NCI-H1436 (cell line): ENCODE measurements around the gene MATN4.

Experiments used
- DNase-seq: peaks from one replicate; lab custom pipeline; 2025; lab: John Stamatoyannopoulos, UW

The MATN4 gene

DNA sequence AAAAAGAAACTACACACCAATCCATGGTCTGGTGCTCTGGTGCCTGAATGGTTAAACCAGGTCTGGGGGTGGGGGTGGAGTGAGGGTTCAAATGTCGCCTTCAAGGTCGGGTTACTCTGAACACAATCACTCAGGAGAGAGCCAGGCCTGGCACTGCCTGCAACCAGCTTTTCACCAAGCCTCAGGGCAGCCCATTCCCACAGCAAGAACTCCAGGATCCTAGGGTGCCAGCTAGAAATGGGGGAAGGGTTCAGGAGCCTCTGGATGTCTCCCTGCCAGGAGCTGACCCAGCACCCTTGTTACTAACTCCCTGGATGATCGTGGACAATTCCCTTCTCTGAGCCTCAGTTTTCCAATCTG, 33.5 kb upstream of the MATN4 start:
- DNase-seq, result no peak

DNA sequence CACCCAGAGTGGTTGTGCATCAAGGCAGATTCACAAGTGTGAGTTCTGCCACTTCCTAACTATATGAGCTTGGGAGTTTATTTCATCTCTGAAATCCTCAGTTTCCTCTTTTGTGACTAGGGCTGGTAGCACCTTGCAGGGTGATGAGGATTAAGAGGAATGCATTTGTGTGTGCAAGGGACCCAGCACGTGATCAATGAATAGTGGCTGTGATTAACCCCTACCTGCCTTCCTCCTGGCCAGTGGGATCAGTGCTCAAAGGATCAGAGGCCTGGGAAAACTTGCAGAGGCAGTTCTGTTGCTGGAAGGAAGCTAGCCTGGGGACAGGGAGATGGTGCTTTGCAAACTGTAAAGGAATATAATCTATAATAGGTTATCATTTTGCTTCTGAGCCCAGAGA, 32.9 kb upstream of the MATN4 start:
- no peak for DNase-seq

DNA sequence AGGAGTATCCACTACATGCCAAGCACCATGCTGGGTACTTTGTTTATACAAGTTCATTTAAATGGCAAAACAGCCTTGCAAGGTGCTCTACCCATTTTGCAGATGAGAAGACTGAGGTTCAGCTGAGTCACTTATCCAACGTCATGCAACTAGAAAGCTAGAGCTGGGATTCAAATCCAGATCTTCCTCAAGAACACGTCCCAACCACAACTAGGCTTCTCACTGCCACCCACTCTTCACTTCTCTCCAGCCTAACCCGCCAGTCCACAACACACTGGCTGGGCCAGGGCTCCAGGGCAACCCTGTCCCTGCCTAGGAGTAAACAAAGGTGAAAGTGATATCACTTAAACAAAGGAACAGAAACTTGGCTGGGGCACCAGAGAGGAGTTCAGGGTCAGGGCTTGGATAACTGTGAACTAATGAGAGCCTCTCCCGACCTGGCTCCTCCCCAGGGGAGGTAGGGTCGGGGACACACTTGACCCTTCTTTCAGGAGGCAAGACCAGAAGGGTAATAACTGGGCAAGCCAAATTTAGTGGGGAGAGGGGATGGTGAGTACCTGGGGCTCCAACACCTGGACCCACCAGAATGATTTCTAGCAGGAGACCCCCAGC, 32.2 kb upstream of the MATN4 start:
- DNase-seq, result no peak

DNA sequence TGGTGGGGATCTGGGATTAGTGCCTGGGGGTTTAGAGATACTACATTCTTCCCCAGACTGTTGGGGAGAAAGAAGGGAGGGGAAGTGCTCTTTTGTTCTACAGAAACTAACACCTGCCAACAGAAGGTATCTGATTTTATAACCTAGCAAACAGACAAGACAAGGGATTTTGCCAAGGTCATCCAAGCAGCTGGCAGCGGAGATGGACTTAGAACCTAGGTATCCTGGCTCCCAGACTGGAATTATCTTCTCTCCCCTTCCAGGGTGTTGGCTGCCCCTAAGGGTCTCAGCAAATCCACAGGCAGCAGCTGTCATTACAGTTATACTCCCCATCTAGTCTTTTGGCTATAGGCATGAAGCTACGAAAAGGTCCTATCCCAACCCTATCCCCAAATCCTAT, 31.7 kb upstream of the MATN4 start:
- no peak for DNase-seq

DNA sequence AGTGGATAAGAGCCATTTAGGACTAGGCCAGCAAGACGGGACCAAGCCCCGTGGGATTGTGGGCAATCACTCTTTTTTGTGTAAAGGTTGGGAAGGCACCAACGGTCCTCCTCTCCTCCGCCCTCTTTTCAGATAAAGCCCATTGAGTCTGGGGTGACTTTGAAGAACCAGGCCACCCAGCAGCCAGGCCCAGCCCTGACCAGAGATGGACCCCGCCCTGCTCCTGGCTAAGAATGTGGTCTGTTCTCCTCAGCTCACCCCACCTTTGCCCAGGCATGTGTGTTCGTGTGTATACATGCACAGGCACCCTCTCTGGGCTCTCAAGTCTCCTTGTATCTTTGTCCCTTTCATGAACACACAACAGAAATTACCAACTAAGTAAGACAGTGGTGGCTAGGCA, 31.0 kb upstream of the MATN4 start:
- DNase-seq, result no peak

DNA sequence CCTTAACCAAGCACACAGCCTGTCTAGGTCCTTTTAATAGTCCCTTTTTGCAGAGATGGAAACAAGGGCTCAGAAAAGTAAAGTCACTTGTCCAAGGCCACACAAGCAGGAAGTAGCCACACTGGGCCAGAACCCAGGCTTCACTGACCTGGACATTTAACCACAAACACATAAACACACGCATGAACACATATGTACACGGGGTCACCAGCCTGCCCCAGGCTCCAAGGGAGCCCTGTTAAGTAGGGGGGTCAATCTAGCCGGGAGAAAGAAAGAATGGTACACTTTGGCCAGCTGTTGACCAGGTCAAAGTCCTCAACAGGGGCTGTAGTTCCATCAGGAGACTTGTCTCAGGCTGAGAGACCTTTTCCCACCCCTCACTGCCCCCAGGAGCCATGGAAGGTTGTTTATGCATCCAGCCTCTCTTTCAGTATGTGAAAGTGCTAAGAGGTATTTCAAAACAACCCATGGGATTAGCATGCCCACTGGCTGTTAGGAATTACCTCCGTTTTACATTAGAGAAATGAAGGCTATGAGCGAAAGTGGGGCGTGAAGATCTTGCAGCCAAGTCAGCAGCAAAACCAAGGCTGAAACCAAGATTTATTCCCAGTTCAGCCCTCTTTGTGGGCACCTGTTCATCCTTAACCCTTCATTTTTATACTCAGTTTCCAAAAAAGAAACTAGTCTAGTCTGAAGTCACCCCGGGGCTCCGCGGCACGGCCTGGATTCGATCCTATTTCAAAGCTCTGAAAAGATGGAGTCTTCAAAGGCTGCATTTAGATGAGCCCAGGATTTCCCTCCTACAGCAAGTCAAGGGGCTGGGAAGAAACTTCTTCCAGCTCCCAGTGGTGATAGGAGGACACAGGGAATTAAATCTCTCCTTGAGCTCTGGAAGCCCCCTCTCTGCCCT, 30.3 kb upstream of the MATN4 start:
- no peak for DNase-seq

DNA sequence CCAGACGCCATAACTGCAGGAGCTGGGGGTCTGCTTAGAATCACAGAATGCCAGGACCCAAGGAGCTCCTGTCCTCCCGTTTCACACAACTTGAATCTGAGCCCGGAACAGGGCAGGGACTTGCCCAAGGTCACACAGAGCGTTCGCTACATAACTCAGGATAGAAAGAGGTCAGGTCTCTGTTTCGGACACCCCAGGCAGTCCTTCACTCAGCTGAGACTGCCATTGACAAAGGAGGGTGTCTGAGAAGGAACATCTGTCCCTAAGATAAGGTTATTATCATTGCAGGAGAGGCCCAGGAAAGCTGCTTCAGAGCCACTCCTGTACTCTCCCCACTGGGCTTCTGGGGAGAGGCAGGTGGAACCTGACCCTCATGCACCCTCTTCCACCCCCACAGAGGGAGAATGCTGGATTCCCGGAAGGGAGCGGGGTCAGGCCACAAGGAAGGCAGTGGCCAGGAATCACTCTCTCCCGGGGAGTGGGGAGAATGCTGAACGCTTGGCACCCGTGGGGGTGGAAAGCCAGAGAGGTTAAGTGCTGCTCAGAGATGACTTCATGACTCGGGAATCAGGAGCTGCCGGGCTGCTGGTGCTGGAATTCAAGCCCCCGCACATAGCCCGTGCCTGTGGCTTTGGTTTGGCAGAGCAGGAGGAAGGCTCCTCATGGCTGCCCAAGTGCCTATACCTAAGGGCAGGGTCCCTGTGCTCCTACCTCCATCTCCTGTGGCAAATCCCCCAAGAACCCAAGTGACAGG, 29.4 kb upstream of the MATN4 start:
- no peak for DNase-seq

DNA sequence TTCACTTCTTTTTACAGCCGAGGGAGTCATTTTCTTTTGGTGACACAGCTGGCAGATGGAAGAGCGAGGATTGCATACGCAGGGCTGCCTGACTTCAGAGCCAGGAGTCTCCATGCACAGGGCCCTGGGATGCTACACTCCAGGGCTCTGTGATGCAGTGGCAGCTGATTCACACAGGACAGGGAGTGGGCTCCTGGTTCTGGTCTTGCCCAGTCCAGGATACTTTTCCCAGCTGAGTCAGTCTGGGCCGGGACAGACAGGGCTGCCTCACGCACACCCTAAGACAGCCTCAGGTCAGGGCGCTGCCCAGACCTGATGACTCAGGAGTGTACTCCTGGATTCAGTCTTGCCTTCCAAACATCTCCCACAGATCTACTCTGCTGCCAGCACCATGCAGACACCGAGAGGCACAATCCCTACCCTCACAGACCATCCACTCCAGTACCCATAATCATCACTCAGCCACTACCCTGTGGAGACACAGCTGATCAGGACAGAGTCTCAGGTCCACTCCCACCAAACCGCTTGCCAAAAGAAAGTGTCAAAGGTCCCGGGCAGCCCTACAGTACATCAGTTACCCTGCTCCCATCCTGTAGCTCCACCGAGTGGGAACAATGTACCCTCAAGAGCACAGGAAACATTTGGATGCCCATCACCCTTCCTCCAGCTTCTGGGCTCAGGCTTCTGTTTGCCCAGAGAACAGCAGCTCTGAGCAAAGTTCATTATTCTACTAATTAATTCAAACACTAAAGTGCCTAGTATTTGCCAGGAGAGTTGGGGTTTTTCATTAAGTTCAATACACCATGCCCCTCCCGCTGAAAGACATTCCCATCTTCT, 28.6 kb upstream of the MATN4 start:
- no peak for DNase-seq

DNA sequence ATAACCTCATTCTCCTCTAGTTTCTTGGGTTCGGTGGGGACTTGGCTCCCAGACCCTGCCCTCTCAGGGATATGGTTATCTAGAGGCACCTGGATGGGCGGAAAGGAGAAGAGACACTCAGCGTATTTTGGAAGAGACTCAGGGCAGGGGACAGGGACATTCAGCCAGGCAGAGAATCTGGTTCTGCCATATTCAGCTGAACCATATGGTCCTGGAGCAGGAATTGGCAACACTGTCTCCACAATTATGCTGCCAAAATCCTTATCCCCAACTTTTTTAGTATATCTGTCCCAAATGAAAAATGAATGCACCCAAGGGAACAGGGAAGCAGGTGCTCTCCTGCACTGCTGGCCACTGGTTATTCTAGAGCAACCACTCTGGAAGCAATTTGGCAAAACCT, 22.4 kb upstream of the MATN4 start:
- DNase-seq, result no peak

DNA sequence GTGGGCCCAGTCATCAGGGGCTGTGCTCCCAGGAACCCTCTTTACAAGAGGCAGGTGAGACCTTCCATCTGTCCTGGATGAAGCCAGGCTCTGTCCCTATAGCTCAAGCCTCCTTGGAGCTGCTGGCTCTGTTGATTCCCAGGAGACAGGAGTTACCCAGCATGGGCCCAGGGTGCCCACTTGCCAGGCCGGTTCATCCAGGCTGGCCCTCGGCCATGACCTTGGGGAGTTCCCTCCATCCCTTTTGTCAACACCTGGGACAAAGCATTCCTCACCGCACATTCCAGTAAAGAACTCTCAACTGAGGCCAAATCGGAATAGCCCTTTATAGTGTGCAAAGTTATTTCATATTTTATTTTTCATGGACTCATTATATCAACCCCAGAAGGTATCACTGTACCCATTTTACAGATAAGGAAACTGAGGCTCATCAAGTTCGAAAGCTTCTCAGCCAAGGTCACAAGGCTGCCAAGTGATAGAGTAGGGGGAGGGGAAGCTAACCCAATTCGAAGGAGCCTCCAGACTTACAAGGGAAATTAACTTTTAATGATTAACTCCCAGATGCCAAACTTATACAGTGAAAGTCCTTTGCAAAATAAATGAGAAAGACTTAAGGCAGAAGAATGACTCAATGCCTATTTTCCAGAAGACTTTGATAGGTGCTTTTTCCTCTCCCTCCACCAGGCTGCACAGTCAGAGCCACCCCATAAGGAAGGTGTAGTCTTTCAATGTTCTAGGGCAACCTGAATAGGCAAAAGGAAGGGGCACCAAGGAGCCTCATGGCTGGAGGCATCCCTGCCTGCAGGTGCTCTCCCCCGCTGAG, 21.6 kb upstream of the MATN4 start:
- no peak for DNase-seq

DNA sequence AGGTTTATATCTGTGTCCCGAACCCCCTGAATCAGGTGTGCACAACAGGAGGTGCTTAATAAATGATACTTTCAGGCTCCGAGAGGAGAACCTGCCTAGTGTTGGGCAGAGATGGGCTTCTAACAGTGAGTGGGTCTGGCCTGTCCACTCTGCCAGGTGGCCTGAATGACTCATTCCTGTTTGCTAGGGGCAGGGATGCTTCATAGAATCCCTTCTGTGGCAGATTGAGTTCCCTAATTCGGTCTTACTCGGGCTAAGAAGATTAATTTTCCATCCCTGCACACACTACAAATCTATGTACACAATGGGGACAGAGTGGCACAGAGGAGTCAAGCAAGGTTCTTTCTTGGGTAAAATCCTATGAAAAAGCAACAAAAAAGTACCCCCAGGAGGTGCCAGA, 20.4 kb upstream of the MATN4 start:
- no peak for DNase-seq

DNA sequence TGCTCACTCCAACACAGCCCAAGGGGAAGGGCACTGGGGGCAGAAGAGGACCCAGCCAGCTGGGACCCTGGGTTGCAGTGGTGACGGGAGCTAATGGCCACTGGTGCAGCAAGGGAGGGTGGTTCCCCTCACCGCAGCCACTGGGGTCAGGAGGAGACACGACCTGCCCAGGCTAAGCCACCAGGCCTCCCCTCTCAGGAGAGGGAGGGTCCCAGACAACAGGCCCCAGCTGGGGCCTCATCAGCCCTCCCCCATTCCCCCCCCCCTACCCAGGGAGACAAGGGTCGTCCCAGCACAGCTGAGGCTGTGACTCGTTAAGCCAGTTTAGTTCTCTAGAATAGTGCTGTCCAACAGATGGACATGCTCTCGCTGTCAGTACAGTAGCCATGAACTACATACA, 17.3 kb upstream of the MATN4 start:
- DNase-seq, result no peak

DNA sequence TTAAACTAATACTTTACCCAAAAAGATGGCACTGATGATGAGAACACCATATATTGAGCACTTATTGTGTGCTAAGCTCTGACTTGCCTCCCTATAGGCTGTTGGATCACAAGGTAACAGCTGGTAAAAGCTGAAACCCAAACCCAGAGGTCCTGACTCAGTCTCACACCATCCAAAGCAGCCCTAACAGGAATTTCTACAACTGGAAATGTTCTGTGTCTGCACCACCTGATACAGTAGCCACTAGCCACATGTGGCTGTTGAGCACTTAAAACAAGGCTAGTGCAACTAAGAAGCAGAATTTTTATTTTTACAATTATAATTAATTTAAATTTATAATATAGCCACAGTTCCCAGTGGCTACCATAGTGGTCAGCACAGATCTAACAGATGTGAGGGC, 15.6 kb upstream of the MATN4 start:
- DNase-seq, result no peak

DNA sequence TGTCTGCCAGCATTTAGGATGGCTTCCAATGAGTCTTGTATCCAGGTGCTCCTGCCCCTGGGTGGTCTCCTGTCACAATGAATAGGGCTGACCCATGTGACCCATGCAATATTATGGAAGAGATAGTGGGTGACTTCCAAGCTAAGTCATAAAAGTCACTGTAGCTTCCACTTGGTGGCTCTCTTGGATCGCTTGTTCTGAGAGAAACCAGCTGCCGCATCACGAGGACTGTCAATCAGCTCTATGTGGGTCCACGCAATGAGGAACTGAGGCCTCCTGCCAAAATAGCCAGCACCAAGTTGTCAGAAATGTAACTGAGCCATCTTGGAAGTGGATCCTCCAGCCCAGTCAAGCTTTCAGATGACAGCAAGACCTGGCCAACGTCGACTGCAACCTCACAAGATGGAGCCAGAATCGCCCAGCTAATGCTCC, 14.9 kb upstream of the MATN4 start:
- no peak for DNase-seq

DNA sequence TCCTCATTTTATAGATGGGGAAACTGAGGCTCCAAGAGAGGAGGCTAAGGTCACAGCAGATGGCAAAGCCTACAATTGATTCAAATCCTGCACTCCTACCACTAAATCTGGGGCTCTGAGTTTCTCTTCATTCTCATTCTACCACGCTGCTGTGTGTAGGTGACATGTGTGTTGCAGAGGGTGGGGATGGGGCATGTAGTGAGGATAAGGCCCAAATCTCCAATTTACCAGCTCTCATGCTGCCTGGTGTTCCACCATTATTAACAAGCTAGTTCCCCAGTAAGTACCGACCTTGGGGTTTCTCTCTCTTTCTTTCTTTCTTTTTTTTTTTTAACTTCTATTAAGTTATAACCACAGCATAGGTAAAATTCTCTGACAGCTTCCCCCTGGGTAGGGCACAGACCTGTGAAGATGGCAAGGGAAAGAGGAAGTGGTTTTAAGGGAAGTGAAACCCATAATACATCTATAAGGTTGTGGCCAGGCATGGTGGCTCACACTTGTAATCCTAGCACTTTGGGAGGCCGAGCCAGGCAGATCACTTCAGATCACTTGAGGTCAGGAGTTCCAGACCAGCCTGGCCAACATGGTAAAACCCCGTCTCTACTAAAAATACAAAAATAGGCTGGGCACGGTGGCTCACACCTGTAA, 13.0 kb upstream of the MATN4 start:
- DNase-seq, result no peak

DNA sequence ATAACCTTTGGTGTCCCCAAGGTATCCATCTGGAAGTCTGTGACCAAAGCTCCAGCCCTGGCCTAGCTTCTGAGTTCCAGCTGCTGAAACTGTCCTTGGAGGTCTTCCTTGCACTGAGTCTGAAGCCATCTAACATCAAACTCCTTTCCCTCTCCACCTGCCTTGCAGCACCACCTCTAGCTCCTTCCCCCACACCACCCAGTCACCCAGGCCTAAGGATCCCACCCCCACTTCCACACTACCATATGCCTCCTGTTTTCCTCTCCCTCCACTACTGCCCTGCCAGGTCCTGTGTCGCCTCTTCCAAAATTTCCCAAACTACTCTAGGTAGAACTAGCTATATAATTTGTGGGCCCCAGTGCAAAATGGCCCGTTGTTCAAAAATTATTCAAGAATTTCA, 10.8 kb upstream of the MATN4 start:
- no peak for DNase-seq

DNA sequence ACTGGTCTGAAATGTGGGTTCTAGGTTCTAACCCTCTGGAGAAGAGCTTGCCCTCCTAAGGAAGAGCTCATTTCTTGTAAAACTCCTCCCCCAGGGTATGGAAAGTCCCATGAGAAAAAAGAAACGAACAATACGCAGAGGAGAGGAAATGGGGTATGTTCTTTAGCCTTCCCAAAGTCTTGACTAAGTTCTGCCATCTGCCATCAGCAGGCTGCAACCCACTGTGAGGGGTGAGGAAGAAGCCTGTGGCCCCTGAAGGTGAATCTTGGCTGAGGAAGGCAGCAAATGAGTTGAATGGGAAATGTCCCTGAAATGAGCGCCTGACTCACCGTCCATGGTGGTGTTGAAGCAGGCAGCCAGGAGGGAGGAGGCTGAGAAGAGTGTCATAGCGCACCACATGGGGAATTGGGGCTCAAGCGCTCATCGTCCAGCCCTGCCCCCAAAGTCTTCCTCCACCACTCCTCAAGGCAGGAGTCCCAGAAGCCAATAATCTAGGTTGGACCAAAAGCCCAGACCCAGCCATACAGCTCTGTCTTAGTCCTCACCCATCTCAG, 10.4 kb upstream of the MATN4 start:
- DNase-seq, result no peak

DNA sequence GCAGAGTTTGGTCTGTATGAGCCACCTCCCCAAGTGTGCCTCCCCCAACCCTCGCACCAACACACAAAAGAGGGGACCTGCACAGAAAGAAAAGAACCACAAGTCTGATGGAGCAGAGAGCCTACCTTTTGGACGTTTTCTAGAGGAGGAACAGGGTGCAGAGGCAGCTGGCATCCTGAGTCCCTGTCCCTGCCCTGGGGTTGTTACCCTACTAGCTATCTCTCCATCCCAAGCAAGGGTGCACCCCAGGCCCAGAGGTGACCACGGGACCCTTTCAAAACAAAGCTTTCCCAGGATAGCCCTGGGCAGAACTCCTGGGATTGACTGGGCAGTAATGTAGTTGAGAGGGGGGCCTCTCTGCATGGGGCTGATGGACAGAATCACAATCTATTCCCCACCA, 9.7 kb upstream of the MATN4 start:
- DNase-seq, result no peak

DNA sequence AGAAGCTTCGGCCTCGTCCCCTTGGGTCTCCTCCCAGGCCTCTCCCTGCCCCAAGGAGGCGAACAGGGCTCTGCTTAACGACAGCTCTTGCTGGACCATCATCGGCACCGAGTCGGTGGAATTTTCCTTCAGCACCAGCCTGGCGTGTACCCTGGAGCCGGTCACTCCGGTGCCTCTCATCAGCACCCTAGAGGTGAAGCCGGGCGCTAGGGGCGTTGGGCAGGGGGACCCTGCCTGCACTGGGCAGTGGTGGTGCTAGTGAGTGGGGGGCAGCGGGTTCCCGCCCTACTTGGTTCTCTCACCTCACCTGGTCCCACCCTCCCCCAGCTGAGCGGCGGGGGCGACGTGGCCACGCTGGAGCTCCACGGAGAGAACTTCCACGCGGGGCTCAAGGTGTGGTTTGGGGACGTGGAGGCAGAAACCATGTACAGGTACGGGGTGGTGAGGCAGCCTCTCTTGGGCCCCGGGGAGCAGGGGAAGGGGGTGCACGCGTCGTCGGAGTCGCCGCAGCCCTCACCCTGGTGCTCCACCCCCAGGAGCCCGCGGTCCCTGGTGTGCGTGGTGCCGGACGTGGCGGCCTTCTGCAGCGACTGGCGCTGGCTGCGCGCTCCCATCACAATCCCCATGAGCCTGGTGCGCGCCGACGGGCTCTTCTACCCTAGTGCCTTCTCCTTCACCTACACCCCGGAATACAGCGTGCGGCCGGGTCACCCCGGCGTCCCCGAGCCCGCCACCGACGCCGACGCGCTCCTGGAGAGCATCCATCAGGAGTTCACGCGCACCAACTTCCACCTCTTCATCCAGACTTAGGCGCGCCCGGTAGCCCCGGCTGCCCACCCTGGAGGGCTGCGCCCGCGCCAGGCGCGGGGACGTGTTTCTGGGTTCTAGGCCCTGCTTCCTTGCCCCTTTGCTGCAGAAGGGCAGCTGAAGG, 8.3 kb upstream of the MATN4 start:
- DNase-seq, result no peak
